ENCODE results near the gene GTF3C1.

Gene GTF3C1

GRCh38 chr16:27549746-27550581 is at the start of gene GTF3C1, which contains the start of gene KATNIP:
TSS of gene GTF3C1 (minus strand) at chr16:27549913. CDS start at chr16:27549890, 23 bp downstream.
TSS of gene KATNIP (plus strand) at chr16:27550144. CDS start at chr16:27550171, 27 bp downstream.
- peak; percentile 99 for ATAC-seq
- TF ChIP-seq CSRNP3 (CRISPR knock-in tag; IDR thresholded peaks at IDR 0.05) = no peak
- no peak for TF ChIP-seq ZNF8 (CRISPR knock-in tag; IDR thresholded peaks at IDR 0.05)

- ATAC-seq = no peak
- TF ChIP-seq CSDC2 (CRISPR knock-in tag; IDR thresholded peaks at IDR 0.05) = no peak
- no peak for TF ChIP-seq ZFP3 (CRISPR knock-in tag; IDR thresholded peaks at IDR 0.05)
- no peak for TF ChIP-seq ZNF70 (CRISPR knock-in tag; IDR thresholded peaks at IDR 0.05)
- TF ChIP-seq ARNTL (CRISPR knock-in tag; IDR thresholded peaks at IDR 0.05; ENCODE audit: borderline replicate concordance, low read depth) = no peak
- no peak for TF ChIP-seq OSR1 (CRISPR knock-in tag; IDR thresholded peaks at IDR 0.05)
- no peak for TF ChIP-seq TSHZ2 (CRISPR knock-in tag; IDR thresholded peaks at IDR 0.05)
- no peak for TF ChIP-seq SNAI2 (CRISPR knock-in tag; IDR thresholded peaks at IDR 0.05)
- no peak for TF ChIP-seq ZC3H10 (CRISPR knock-in tag; IDR thresholded peaks at IDR 0.05)
- no peak for TF ChIP-seq ZNF565 (CRISPR knock-in tag; conservative IDR thresholded peaks at IDR 0.05; ENCODE audit: low read depth)
- TF ChIP-seq GLIS3 (CRISPR knock-in tag; IDR thresholded peaks at IDR 0.05) = no peak
- TF ChIP-seq RARB (CRISPR knock-in tag; IDR thresholded peaks at IDR 0.05) = no peak
- TF ChIP-seq ESRRG (CRISPR knock-in tag; IDR thresholded peaks at IDR 0.05) = no peak
- TF ChIP-seq ISL1 (CRISPR knock-in tag; IDR thresholded peaks at IDR 0.05) = no peak
- TF ChIP-seq PATZ1 (CRISPR knock-in tag; IDR thresholded peaks at IDR 0.05; ENCODE audit: borderline replicate concordance) = no peak
- no peak for TF ChIP-seq CSRNP3 (CRISPR knock-in tag; IDR thresholded peaks at IDR 0.05)
- TF ChIP-seq ZFP30 (CRISPR knock-in tag; IDR thresholded peaks at IDR 0.05) = no peak
Observed at GRCh38 chr16:27598931-27599565, 49.3 kb upstream of the GTF3C1 start.

- no peak for ATAC-seq
- TF ChIP-seq SNAI2 (CRISPR knock-in tag; IDR thresholded peaks at IDR 0.05) = no peak
- TF ChIP-seq CSRNP3 (CRISPR knock-in tag; IDR thresholded peaks at IDR 0.05) = no peak
- TF ChIP-seq TSHZ2 (CRISPR knock-in tag; IDR thresholded peaks at IDR 0.05) = no peak
- TF ChIP-seq ISL1 (CRISPR knock-in tag; IDR thresholded peaks at IDR 0.05) = no peak
- TF ChIP-seq ZNF565 (CRISPR knock-in tag; conservative IDR thresholded peaks at IDR 0.05; ENCODE audit: low read depth) = no peak
- TF ChIP-seq ZNF8 (CRISPR knock-in tag; IDR thresholded peaks at IDR 0.05) = no peak
- no peak for TF ChIP-seq ARNTL (CRISPR knock-in tag; IDR thresholded peaks at IDR 0.05; ENCODE audit: borderline replicate concordance, low read depth)
- TF ChIP-seq ESRRG (CRISPR knock-in tag; IDR thresholded peaks at IDR 0.05) = no peak
- TF ChIP-seq PATZ1 (CRISPR knock-in tag; IDR thresholded peaks at IDR 0.05; ENCODE audit: borderline replicate concordance) = no peak
- no peak for TF ChIP-seq ZC3H10 (CRISPR knock-in tag; IDR thresholded peaks at IDR 0.05)
- no peak for TF ChIP-seq TCF4 (CRISPR knock-in tag; IDR thresholded peaks at IDR 0.05; ENCODE audit: borderline replicate concordance)
Observed at GRCh38 chr16:27598220-27598619, 48.5 kb upstream of the GTF3C1 start.
